IMR-90 (cell line): ENCODE measurements around the gene CEP170. TPM values are rescaled to one million over a fixed set of nuclear protein-coding genes. Genes with fewer than 3 reads are reported as not detected.

Source experiments
- ATAC-seq: fragments of 200-7000 bp; cut with Tn5 transposase; 2 replicates; pipeline ENCODE4 v1.9.1; 2020; ENCODE audit warnings: low read depth, mild to moderate bottlenecking, moderate library complexity
- BruUV-seq: library from RNA; stranded (reverse); fragments of 400-500 nt; replicated peaks from 2 replicates; lab custom pipeline; 2021; lab: Mats Ljungman, UMichigan
- CTCF ChIA-PET: fragments of 300-600 bp; formaldehyde crosslinking; extraction: SDS; loops from one replicate; lab custom pipeline; 2021; ENCODE audit warnings: antibody characterized with exemption; lab: Yijun Ruan, JAX
- POLR2A ChIA-PET: fragments of 300-600 bp; sonication (Branson Sonifier 250); formaldehyde crosslinking; loops from one replicate; lab custom pipeline; 2022; ENCODE audit warnings: antibody characterized with exemption; ENCODE audit not compliant: unreplicated experiment; lab: Charles Lee
- DNase-seq: peaks from one replicate; pipeline ENCODE4 v3.0.0; 2013
- H2AFZ ChIP-seq: replicated peaks from 2 replicates; pipeline ENCODE3; 2013; ENCODE audit warnings: low read length, mild to moderate bottlenecking; ENCODE audit not compliant: poor library complexity
- H2AK5ac ChIP-seq: 2 replicates; pipeline ENCODE4 v1.6.1; 2013; ENCODE audit warnings: low read depth, low read length, inconsistent platforms
- H2AK9ac ChIP-seq: replicated peaks from 2 replicates; pipeline ENCODE3; 2013; ENCODE audit warnings: mild to moderate bottlenecking, low read depth, low read length, moderate library complexity; ENCODE audit not compliant: poor library complexity
- H2BK120ac ChIP-seq: 2 replicates; pipeline ENCODE4 v1.6.1; 2013; ENCODE audit warnings: low read depth, low read length, inconsistent platforms
- H2BK15ac ChIP-seq: 3 replicates; pipeline ENCODE4 v1.6.1; 2013; ENCODE audit warnings: low read depth, low read length, inconsistent platforms
- H2BK20ac ChIP-seq: 2 replicates; pipeline ENCODE4 v1.6.1; 2013; ENCODE audit warnings: low read depth, mild to moderate bottlenecking, inconsistent platforms, low read length, moderate library complexity
- H2BK5ac ChIP-seq: 2 replicates; pipeline ENCODE4 v1.6.1; 2013; ENCODE audit warnings: mild to moderate bottlenecking, low read depth, low read length, inconsistent platforms; ENCODE audit not compliant: poor library complexity, severe bottlenecking
- H3K14ac ChIP-seq: replicated peaks from 2 replicates; pipeline ENCODE4 v1.6.1; 2013; ENCODE audit warnings: low read depth, low read length, inconsistent platforms
- H3K18ac ChIP-seq: 2 replicates; pipeline ENCODE4 v1.6.1; 2013; ENCODE audit warnings: low read depth, low read length, control low read depth
- H3K23ac ChIP-seq: 2 replicates; pipeline ENCODE4 v1.6.1; 2013; ENCODE audit warnings: low read depth, low read length, inconsistent platforms
- H3K27ac ChIP-seq: 2 replicates; pipeline ENCODE4 v1.5.1; 2013; ENCODE audit warnings: mild to moderate bottlenecking, control low read depth, low read length; ENCODE audit not compliant: insufficient read depth
- H3K27me3 ChIP-seq: 2 replicates; pipeline ENCODE4 v1.6.1; 2013; ENCODE audit warnings: low read length; ENCODE audit not compliant: control insufficient read depth, insufficient read depth
- H3K36me3 ChIP-seq: 2 replicates; pipeline ENCODE4 v1.6.1; 2013; ENCODE audit warnings: low read length, mixed read lengths; ENCODE audit not compliant: control insufficient read depth, insufficient read depth
- H3K4ac ChIP-seq: 2 replicates; pipeline ENCODE4 v1.6.1; 2013; ENCODE audit warnings: low read depth, low read length, inconsistent platforms
- H3K4me1 ChIP-seq: 2 replicates; pipeline ENCODE4 v1.6.1; 2013; ENCODE audit warnings: low read length, mixed read lengths; ENCODE audit not compliant: control insufficient read depth, insufficient read depth
- H3K4me2 ChIP-seq: 2 replicates; pipeline ENCODE4 v1.6.1; 2013; ENCODE audit warnings: low read depth, mild to moderate bottlenecking, control low read depth, low read length, moderate library complexity
- H3K4me3 ChIP-seq: 2 replicates; pipeline ENCODE4 v1.5.1; 2013; ENCODE audit warnings: low read depth, mild to moderate bottlenecking, control low read depth, low read length, moderate library complexity; ENCODE audit not compliant: insufficient read depth
- H3K56ac ChIP-seq: 2 replicates; pipeline ENCODE4 v1.6.1; 2013; ENCODE audit warnings: low read length, inconsistent platforms; ENCODE audit not compliant: insufficient read depth; ENCODE audit errors: extremely low read depth
- H3K79me1 ChIP-seq, 2 experiments: 2 replicates each; pipeline ENCODE4 v1.6.1; 2013; ENCODE audit warnings: low read length in 2 of 2, inconsistent platforms in 1 of 2, low read depth in 1 of 2
- H3K9ac ChIP-seq: 2 replicates; pipeline ENCODE4 v1.6.1; 2013; ENCODE audit warnings: low read depth, low read length, control low read depth
- H3K9me1 ChIP-seq: 2 replicates; pipeline ENCODE4 v1.6.1; 2013; ENCODE audit warnings: low read length, inconsistent platforms; ENCODE audit not compliant: insufficient read depth
- H3K9me3 ChIP-seq: 2 replicates; pipeline ENCODE4 v1.6.1; 2013; ENCODE audit warnings: low read length; ENCODE audit not compliant: control insufficient read depth, insufficient read depth
- H4K20me1 ChIP-seq: 2 replicates; pipeline ENCODE4 v1.6.1; 2013; ENCODE audit warnings: low read length, inconsistent platforms; ENCODE audit not compliant: insufficient read depth
- H4K5ac ChIP-seq: 2 replicates; pipeline ENCODE4 v1.6.1; 2013; ENCODE audit warnings: mild to moderate bottlenecking, low read depth, low read length, control low read depth
- H4K8ac ChIP-seq, 2 experiments: 2 replicates each; pipeline ENCODE4 v1.6.1; 2013; ENCODE audit warnings: low read depth in 2 of 2, low read length in 2 of 2, control low read depth in 1 of 2, inconsistent platforms in 1 of 2
- H4K91ac ChIP-seq: 2 replicates; pipeline ENCODE4 v1.6.1; 2013; ENCODE audit warnings: low read depth, low read length, inconsistent platforms; ENCODE audit not compliant: insufficient read depth
- BHLHE40 ChIP-seq: fragments of 150-350 bp; IDR thresholded peaks from 2 replicates; pipeline ENCODE4 v1.6.1; 2016; ENCODE audit warnings: mild to moderate bottlenecking, low read depth, low read length
- CEBPB ChIP-seq: IDR thresholded peaks from 2 replicates; pipeline ENCODE4 v1.6.1; 2012; ENCODE audit warnings: low read depth, low read length, improper control_type of control experiment
- CHD1 ChIP-seq: IDR thresholded peaks from 2 replicates; pipeline ENCODE4 v1.6.1; 2012; ENCODE audit warnings: low read depth, low read length, improper control_type of control experiment
- MAFK ChIP-seq: IDR thresholded peaks from 2 replicates; pipeline ENCODE4 v1.6.1; 2012; ENCODE audit warnings: low read depth, low read length, improper control_type of control experiment
- MAZ ChIP-seq: IDR thresholded peaks from 2 replicates; pipeline ENCODE4 v1.6.1; 2012; ENCODE audit warnings: low read depth, mild to moderate bottlenecking, low read length, improper control_type of control experiment, moderate library complexity, borderline replicate concordance
- MXI1 ChIP-seq: IDR thresholded peaks from 2 replicates; pipeline ENCODE4 v1.6.1; 2012; ENCODE audit warnings: low read depth, mild to moderate bottlenecking, low read length, moderate library complexity, borderline replicate concordance
- NFE2L2 ChIP-seq: fragments of 150-350 bp; IDR thresholded peaks from 2 replicates; pipeline ENCODE4 v1.6.1; 2016; ENCODE audit warnings: low read depth, mild to moderate bottlenecking, low read length
- POLR2A ChIP-seq: IDR thresholded peaks from 2 replicates; pipeline ENCODE4 v1.6.1; 2012; ENCODE audit warnings: mild to moderate bottlenecking, low read depth, low read length
- RAD21 ChIP-seq: IDR thresholded peaks from 2 replicates; pipeline ENCODE4 v1.6.1; 2012; ENCODE audit warnings: low read length, improper control_type of control experiment
- RCOR1 ChIP-seq: IDR thresholded peaks from 2 replicates; pipeline ENCODE4 v1.6.1; 2012; ENCODE audit warnings: mild to moderate bottlenecking, low read length, improper control_type of control experiment; ENCODE audit not compliant: insufficient replicate concordance
- RFX5 ChIP-seq: IDR thresholded peaks from 2 replicates; pipeline ENCODE4 v1.8.0; 2012; ENCODE audit warnings: low read depth, mild to moderate bottlenecking, low read length, moderate library complexity
- SMC3 ChIP-seq: fragments of 150-350 bp; IDR thresholded peaks from 2 replicates; pipeline ENCODE4 v1.6.1; 2016; ENCODE audit warnings: low read depth, mild to moderate bottlenecking, antibody characterized with exemption, low read length, moderate library complexity
- WGBS, 2 experiments: methylation state at CpG; one replicate each; pipeline versions ENCODE4 v1.1.5 to v1.1.7; 2013; ENCODE audit warnings: missing lambda C conversion rate in 2 of 2; ENCODE audit not compliant: insufficient read length in 1 of 2; ENCODE audit errors: extremely low coverage in 2 of 2; 5-methylcytosine and 5-hydroxymethylcytosine counted together
- dilution Hi-C: fragments of 300-500 bp; cut with HindIII; formaldehyde crosslinking; loops from one replicate; pipeline ENCODE4 v1.14.3; 2018; ENCODE audit warnings: low sequenced_read_pairs; ENCODE audit not compliant: unreplicated experiment
- in situ Hi-C: fragments of 300-500 bp; cut with MboI; formaldehyde crosslinking; loops from 3 replicates; pipeline ENCODE4 v1.14.3; 2019; ENCODE audit warnings: low sequenced_read_pairs, inconsistent platforms, mixed read lengths
- intact Hi-C: fragments of 100-400 bp; cut with micrococcal nuclease; formaldehyde crosslinking; loops from 2 replicates; pipeline ENCODE4 v1.10.0; 2022
- polyA plus RNA-seq, 3 experiments: library from polyadenylated mRNA; depleted of rRNA; stranded (reverse); fragments of >200 nt; gene quantifications; 2 replicates each; pipeline ENCODE4 v1.2.3, GENCODE V29; 2012; ENCODE audit warnings: low replicate concordance in 1 of 3
- total RNA-seq: library from RNA; depleted of rRNA; stranded (reverse); fragments of >200 nt; gene quantifications from 2 replicates; pipeline ENCODE4 v1.2.3, GENCODE V29; 2012
- TF ChIP-seq, protein P1 (sequence below): fragments of 150-350 bp; IDR thresholded peaks from 2 replicates; pipeline ENCODE4 v1.6.1; 2017; ENCODE audit warnings: mild to moderate bottlenecking, antibody characterized with exemption, low read length, low read depth
- TF ChIP-seq, protein P2 (sequence below): fragments of 150-350 bp; IDR thresholded peaks from 2 replicates; pipeline ENCODE4 v1.6.1; 2016; ENCODE audit warnings: low read depth, mild to moderate bottlenecking, low read length, moderate library complexity, borderline replicate concordance
- TF ChIP-seq, protein P3 (sequence below): conservative IDR thresholded peaks from 2 replicates; pipeline ENCODE4 v1.5.1; 2012; ENCODE audit warnings: mild to moderate bottlenecking, low read depth, low read length, improper control_type of control experiment

Gene CEP170
- total and polyA plus RNA-seq, 2 of the 4 experiments (the other 2 are of a cell fraction) = 65.8 to 151 TPM

DNA sequence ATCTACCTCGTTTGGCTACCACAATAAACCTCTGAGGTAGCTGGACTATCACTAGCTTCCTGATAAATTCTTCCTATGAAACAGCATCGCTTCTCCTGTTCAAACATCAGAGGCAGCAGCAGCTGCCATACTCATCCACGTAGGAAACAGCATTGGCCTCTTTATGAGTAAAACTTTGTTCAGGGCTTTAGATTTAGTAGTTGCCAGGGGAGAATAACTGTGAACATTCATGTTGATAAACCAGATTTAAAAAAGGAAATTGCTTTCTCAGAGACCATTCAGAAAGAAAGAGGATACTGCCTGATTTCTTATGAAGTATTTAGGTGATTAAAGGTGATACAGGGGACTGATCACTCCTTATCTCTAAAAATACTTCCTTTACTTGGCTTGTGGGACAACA lies 7.2 kb downstream of the CEP170 start:
- Histone ChIP-seq H2AK5ac (no peak overlapping the region), H3K4me3 (no peak overlapping the region), H3K23ac (no peak overlapping the region), H2BK120ac (no peak overlapping the region), H3K4me1 (peaks cover 8% of the 10 kb centered on the region), H2AFZ (no peak overlapping the region), H2BK20ac (no peak overlapping the region), H3K18ac (no peak overlapping the region), H3K79me1 (peaks cover 0 to 18% of the 10 kb centered on the region in 2 experiments; a peak in 2 of 4 replicates), H3K9me3 (no peaks in the 10 kb centered on the region), H3K36me3 (no peaks in the 10 kb centered on the region), H4K8ac (no peak overlapping the region), H3K14ac (no peak overlapping the region), H3K56ac (no peak overlapping the region), H3K27me3 (no peaks in the 10 kb centered on the region), H4K91ac (no peak overlapping the region), H4K5ac (no peak overlapping the region), H4K20me1 (peaks cover 49% of the 10 kb centered on the region), H3K4me2 (no peak overlapping the region), H3K4ac (no peak overlapping the region), H2BK15ac (no peak overlapping the region), H2BK5ac (no peak overlapping the region), H3K27ac (no peak overlapping the region), H3K9me1 (no peaks in the 10 kb centered on the region), H2AK9ac (no peak overlapping the region), H3K9ac (no peak overlapping the region)
- WGBS, 2 experiments = 83% methylated on average over 1 of the region's 3 CpGs; no CpG with 5 or more reads in 1 of the 2 experiments
- dilution Hi-C loops = no loop called here
- POLR2A ChIA-PET = no interaction called here
- in situ Hi-C loops = no loop called here
- ATAC-seq (no peak), DNase-seq (no peak)
- CTCF ChIA-PET = no interaction called here
- intact Hi-C loops = no loop called here
- TF ChIP-seq, protein P1, sequence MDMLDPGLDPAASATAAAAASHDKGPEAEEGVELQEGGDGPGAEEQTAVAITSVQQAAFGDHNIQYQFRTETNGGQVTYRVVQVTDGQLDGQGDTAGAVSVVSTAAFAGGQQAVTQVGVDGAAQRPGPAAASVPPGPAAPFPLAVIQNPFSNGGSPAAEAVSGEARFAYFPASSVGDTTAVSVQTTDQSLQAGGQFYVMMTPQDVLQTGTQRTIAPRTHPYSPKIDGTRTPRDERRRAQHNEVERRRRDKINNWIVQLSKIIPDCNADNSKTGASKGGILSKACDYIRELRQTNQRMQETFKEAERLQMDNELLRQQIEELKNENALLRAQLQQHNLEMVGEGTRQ = no peak
- no peak for TF ChIP-seq RFX5
- TF ChIP-seq CEBPB = no peak
- TF ChIP-seq MAFK = no peak
- no peak for TF ChIP-seq CHD1
- TF ChIP-seq RAD21 = no peak
- TF ChIP-seq MXI1 = no peak
- TF ChIP-seq SMC3 = no peak
- TF ChIP-seq, protein P2, sequence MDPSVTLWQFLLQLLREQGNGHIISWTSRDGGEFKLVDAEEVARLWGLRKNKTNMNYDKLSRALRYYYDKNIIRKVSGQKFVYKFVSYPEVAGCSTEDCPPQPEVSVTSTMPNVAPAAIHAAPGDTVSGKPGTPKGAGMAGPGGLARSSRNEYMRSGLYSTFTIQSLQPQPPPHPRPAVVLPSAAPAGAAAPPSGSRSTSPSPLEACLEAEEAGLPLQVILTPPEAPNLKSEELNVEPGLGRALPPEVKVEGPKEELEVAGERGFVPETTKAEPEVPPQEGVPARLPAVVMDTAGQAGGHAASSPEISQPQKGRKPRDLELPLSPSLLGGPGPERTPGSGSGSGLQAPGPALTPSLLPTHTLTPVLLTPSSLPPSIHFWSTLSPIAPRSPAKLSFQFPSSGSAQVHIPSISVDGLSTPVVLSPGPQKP = no peak
- TF ChIP-seq RCOR1 = no peak
- no peak for TF ChIP-seq MAZ
- no peak for TF ChIP-seq NFE2L2
- no peak for TF ChIP-seq BHLHE40
- no peak for TF ChIP-seq POLR2A
- TF ChIP-seq, protein P3, sequence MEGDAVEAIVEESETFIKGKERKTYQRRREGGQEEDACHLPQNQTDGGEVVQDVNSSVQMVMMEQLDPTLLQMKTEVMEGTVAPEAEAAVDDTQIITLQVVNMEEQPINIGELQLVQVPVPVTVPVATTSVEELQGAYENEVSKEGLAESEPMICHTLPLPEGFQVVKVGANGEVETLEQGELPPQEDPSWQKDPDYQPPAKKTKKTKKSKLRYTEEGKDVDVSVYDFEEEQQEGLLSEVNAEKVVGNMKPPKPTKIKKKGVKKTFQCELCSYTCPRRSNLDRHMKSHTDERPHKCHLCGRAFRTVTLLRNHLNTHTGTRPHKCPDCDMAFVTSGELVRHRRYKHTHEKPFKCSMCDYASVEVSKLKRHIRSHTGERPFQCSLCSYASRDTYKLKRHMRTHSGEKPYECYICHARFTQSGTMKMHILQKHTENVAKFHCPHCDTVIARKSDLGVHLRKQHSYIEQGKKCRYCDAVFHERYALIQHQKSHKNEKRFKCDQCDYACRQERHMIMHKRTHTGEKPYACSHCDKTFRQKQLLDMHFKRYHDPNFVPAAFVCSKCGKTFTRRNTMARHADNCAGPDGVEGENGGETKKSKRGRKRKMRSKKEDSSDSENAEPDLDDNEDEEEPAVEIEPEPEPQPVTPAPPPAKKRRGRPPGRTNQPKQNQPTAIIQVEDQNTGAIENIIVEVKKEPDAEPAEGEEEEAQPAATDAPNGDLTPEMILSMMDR = no peak
- BruUV-seq = no TSS peak
